GF-D8 (cell line): ENCODE data around the gene MS4A2.
"Not testable (repeated sequence)": the region's sequence is repeated elsewhere in the genome, so short reads cannot be mapped to it uniquely, and the experiment has no call there.

Source experiments
- DNase-seq: peaks from one replicate; lab custom pipeline; 2025; lab: John Stamatoyannopoulos, UW

The MS4A2 gene

DNA sequence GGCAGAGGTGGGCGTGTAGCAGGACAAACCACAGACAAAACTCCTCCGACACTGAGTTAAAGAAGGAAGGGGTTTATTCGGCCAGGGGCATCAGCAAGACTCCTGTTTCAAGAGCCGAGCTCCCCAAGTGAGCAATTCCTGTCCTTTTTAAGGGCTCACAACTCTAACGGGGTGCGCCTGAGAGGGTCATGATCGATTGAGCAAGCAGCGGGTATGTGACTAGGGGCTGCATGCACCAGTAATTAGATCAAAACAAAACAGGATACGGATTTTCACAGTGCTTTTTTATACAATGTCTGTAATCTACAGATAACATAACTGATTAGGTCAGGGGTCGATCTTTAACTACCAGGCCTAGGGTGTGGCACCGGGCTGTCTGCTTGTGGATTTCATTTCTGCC is 12.9 kb downstream of the MS4A2 start:
- not testable (repeated sequence) for DNase-seq

DNA sequence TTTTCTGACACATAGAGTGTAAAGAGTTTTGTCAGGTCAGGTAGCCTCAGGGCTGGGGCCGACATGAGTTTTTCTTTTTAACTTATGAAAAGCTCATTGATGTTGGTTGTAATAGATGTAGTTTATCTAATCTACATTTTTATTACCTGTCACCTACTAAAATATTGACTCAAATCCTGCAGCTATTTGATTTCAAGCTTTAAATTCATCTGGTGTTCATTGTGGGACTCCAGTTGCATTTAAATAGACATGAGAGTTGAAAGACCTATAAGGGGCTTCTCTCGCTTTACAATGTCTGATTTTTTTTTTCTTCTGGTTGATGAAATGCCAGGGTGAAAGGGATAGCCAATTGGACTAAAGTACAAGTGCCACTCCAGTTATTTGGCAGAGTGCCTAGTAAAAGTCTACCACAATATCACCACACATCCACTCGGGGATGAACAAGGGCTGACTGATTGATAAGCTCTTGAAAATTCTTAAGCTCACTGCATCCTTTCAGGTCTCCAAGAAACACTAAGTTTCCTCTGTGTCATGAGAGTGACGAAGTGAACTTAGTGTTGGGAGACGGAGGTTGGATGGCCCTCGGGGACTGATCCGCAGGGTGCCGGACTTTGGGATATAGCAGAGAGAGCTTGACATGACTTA is 16.1 kb downstream of the MS4A2 start:
- DNase-seq, result not testable (repeated sequence)

DNA sequence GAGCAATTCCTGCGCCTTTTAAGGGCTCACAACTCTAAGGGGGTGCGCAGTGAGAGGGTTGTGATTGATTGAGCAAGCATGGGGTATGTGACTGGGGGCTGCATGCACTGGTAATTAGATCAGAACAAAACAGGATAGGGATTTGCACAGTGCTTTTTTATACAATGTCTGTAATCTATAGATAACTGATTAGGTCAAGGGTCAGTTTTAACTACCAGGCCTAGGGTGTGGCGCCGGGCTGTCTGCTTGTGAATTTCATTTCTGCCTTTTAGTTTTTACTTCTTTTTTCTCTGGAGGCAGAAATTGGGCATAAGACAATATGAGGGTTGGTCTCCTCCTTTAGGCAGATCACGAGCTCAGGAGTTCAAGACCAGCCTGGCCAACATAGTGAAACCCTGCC is 20.2 kb downstream of the MS4A2 start:
- DNase-seq, result not testable (repeated sequence)

DNA sequence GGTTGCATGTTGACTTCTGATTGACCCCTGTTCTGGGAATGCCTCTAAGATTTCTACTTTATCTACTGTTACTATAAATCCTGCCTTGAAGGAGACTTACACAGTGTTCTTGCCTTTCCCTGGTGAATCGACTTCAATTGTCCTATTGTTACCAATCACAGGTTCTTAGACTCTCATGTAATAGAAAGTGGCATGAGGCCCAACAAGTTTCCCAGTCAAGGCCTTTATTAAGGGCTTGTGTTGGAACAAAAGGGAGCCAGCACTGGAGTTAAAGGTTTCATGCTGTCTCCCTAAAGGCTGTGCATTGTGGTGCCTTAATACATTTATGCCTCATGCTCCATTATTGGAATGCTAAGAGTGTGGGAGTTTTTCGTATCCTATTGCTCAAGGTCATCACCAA is 23.3 kb downstream of the MS4A2 start:
- DNase-seq, result no peak

DNA sequence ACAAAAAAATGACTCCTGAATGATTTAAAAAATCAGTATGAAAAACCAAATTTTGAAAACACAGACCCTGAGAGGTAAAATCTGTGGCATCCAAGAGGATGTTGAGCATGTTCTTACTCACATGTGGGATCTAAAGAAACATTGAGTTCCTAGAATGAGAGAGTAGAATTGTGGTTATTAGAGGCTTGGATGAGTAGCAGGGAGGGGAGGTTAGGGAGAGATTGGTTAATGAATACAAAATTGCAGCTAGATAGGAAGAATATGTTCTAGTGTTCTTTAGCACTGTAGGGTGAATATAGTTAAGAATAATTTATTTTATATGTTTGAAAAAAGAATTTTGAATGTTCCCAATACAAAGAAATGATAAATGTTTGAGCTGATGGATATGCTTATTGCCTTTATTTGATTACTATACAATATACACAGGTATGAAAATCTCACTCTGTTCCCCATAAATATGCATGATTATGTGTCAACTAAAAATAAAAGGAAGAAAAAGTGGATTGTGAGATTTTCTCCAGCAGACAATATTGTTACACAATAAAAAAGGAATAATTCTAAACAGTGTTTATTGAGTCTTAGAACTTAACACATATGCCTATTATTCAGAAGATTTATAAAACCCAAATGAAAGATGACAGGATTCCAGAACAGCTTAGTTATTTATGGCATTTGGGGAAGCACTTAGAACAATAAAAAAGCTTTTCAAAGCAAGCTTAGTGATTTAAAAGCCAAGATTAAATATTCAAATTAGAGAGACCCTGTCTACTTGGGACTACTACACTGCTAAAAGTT is 28.7 kb downstream of the MS4A2 start:
- DNase-seq, result no peak

DNA sequence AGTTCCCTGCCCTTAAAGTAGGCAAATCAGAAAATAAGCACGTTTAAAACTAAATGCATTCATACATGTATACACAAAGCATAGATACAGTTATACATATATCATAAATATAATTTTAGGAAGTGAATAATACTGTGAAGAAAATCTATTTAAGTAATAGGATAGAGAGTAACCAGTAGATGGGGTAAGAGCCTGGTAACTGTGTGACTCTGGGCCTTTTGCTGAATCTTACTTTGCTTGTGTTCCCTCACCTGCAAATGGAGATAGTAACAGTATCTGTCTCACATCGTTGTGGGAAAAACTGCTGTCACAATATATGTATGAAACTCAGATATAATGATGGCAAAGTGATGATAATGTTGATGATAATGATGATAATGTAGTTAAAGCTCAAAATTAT is 29.9 kb downstream of the MS4A2 start:
- no peak for DNase-seq

DNA sequence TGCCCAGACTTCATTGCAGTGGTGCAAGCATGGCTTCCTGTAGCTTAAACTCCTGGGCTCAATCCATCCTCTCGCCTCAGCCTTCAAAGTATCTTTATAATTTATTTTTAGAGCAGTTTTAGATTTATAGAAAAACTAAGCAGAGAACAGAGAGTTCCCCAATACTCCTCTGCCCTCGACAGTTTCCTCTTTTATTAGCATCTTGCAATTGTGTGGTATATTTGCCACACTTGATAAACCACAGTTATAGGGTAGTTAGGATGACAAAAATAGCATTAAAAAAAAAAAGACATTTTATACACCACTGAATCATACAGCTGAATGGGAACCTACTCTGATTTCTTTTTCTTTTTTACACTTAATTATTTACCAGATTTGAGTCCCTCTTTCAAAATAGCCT is 31.2 kb downstream of the MS4A2 start:
- peak; percentile 25 for DNase-seq

DNA sequence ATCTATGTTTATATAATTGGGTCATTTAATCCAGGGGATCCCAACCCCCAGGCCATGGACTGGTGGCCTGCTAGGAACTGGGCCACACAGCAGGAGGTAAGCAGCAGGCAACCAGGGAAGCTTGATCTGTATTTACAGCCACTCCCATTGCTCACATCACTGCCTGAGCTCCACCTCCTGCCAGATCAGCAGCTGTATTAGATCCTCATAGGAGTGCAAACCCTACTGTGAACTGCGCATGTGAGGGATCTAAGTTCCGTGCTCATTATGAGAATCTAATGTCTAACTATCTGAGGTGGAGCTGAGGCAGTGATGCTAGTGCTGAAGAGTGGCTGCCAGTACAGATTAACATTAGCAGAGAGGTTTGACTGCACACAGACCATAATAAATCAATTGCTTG is 32.8 kb downstream of the MS4A2 start:
- no peak for DNase-seq

DNA sequence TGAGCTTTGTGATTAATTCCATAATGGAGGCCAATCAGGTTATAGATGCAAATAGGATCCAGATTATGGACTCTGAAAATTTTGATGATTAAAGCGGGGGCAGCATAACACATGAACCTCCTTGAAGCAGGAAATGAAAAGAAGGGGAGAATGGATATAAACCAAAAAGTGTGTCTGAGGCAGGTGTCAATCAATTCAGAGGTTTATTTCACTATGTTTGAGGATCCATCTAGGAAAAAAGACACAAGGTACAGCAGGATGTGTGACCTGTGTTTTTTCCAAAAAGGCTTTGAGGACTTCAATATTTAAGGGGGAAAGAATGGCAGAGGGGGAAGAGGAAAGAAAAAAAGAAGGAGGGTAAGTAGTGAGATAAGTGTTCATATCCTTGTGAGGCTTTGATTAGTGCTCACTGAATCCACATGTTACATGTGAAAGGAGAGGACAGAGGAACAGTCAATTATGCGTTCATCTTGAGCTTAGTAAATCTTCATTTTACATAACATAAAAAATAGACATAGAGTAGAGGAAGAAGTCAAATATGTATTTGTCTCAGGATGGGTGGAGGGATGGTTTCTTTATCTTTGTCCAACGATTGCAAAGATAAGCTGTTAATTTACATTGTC is 34.1 kb downstream of the MS4A2 start:
- no peak for DNase-seq

DNA sequence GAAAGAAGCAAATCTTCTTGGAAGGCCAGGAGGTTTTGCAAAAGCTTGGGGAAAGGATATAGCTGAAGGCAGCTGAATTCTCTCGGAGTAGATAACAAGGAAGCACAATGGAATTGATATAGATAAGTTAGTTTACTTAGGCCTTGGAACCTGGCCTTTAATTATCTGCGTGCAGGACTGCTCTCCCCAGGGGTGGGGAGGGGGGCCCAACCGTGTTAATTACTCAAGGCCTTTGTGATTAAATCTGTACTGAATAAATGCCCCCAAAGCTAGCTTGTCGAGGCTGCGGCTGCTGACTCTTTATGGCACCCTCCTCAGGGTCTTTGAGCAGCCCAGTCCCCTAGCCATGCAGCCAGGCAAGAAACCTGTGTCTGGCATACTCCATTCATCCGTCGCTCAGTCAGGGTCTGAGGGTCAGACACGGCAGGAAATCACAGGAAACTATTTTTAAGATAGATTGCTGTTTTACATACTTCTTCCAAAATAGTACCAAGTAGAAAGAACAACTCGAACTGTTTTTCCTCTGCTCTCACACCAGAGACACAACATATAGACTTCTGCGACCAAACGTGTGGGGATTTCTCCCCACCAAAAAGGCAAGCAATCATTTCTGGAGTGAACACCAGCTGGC is 36.5 kb downstream of the MS4A2 start:
- DNase-seq, result no peak

DNA sequence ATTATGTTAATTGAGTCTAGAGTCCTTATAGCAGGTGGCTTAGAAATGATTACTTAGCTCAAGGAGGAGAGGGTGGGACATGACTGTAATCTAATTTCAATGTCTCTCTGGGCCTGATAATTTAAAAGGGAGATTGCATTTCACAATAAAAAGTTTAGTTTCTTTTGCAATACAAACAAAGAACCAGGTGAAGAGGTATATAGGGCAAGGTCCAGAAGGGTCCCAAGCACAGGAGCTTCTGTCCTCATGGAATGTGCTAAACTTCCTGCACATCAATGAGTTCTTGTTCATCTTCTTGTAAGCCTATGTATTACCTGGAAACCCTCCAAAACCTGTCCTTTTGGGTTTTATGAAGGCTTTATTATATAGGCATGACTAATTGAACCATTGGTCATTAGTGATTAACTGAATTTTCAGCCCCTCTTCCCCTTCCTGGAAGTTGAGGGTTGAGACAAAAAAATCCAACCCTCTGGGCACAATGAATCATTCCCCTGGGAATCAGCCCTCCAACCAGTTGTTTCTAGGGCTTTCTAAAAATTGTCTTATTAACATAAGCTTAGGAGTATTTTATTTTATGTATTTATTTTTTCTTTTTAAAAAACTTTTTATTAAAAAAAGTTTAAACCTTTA is 37.6 kb downstream of the MS4A2 start:
- no peak for DNase-seq

DNA sequence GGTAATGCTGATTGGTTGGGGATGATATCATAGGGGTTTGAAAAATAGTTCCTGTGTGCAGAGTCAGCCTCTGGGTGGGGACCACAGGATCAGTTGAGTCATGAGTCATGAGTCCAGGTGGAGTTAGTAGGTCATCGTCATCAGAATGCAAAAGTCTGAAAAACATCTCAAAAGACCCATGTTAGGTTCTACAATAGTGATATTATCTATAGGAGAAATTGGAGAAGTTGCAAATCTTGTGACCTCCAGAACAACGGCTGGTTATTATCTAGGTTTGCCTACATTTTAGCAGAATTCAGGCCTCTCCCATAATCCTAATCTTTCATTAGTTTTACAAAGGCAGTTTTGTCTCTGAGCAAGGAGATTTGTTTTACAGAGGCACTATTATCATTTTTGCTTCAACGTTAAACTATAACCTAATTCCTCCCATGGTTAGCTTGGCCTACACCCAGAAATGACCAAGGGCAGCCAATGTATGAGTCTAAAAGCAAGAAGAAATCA is 38.9 kb downstream of the MS4A2 start:
- DNase-seq, result no peak

DNA sequence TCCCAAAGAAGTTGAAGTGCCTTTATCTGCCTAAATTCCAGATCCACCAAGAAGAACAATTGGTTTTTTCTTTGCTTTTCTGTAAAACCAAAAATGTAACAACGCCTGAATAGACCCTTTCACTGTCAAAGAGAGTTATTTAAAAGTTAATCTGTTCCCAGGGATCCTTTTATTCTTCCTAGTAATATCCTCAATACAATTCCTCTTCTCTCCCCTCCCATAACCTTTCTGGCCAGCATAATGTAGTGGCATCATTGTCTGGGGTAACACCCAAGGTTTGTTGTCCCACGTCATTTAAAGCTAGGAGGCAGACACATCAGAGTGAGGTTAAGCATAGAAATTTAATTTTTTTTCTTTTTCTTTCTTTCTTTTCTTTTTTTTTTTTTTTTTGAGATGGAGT is 39.9 kb downstream of the MS4A2 start:
- DNase-seq, result no peak

DNA sequence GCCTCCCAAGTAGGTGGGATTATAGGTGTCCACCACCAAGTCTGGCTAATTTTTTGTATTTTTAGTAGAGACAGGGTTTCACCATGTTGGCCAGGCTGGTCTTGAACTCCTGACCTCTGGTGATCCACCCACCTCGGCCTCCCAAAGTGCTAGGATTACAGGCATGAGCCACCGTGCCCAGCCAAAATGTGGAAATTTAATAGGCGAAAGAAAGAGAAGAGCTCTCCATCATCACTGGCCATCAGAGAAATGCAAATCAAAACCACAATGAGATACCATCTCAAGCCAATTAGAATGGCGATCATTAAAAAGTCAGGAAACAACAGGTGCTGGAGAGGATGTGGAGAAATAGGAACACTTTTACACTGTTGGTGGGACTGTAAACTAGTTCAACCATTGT is 40.4 kb downstream of the MS4A2 start:
- DNase-seq, result not testable (repeated sequence)

DNA sequence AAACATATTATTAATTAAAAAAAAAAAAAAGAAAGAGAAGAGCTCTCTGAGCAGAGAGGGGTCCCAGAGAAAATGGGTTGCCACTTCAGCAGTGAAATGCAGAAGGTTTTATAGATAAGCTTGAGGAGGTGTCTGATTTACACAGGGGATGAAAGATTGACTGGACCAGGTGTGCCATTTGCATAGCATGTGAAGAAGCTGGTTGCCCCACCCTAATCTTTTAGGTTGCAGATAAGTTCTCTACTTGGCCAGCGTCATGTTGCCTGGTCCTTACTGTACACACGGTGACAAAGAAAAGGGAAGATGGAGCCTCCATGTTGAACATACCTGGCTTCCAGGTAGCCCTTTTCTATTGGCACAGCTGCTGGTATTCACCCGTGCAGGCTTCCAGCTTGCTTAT is 41.4 kb downstream of the MS4A2 start:
- DNase-seq, result no peak

DNA sequence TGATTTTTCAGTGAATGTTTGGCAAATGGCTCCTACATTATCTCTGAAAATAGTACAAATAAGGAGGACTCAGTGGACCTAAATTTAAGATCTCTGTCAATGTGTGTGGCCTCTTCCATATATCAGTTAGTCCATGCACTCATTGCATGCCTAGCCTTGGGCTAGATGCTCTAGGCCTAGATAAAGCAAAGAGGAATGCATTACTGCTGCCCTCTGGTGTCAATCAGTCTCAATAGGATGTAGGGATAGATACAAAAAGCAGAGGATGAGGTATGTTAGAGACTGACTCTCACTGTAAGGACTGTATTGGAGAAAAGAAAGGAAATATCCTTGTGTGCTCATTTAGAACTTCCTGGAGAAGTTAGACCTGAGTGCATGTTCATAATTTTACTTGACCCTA is 42.0 kb downstream of the MS4A2 start:
- DNase-seq, result peak; percentile 38

DNA sequence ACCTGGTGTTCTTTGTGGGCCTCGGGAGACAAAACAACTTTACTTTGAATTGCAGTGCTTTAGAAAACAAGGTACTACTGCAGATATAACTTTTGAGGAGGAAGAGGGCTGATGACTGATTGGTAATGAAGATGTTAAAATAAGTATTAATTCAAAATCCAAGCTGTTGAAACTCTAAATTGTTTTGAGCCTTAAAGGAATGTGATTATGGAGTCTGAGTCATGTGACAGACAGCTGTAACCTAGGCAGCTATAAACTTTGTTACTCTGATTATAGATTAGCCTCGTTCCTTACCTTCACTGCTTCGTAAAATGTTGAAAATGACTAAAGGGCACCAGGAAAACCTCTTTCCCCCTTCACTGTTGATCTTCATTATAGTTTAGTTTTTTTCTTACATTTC is 43.4 kb downstream of the MS4A2 start:
- DNase-seq, result no peak

DNA sequence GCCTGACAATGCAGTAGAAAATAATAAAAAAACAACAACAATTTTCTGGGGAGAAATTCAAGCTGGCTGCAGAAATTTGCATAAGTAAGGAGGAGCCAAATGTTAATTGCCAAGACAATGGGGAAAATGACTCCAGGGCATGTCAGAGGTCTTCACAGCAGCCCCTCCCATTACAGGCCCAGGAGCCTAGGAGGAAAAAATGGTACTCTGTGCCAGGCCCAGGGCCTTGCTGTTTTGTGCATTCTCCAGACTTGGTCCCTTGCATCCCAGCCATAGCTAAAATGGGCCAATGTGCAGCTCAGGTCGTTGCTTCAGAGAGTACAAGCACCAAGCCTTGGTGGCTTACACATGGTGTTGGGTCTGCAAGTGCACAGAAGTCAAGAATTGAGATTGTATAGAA is 45.5 kb downstream of the MS4A2 start:
- no peak for DNase-seq

DNA sequence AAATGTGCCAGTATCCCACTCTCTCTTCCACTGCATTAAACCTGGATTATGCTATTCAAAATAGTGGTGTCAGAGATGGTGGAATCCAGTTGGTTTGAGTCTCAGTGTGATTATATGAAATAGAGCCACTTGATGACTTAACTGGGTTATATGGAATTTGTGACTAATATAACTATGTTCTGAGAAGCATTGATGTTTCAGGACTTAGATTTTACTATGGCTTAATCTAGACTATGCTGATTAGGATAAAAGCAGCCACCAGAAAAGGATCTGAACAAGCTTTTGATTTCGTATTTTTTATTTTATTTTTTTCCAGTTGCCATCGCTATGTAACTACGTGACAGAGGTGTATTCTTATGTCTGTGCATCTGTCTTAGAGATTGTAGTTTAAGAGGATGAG is 55.3 kb downstream of the MS4A2 start:
- DNase-seq, result no peak

DNA sequence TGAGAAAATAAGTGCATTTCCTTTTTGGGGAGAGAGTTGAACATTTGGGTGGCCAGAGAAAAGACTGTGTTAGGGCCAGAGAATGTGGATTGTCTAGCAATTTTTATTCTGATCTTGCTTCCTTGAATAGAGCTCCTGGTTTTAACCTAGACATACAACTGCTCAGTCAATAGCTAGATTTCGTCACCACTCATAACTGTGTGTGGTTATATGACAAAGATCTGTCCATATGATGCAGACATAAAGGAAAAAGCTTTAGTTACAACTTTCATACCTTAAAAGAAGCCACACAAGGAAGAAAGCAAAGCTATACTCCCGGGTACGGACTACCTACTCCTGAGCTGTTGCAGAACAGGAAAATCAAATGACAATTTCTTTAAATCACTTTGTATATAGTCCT is 57.2 kb downstream of the MS4A2 start:
- DNase-seq, result no peak
